K562 (cell line): ENCODE measurements around the gene ACSS2. TPM values are rescaled to one million over a fixed set of nuclear protein-coding genes. Genes with fewer than 3 reads are reported as not detected.

ENCODE experiments used
- ATAC-seq: fragments of 200-7000 bp; cut with Tn5 transposase; 3 replicates; pipeline ENCODE4 v1.9.1; 2020; ENCODE audit warnings: moderate library complexity
- BruUV-seq: library from RNA; stranded (reverse); fragments of 400-500 nt; replicated peaks from 2 replicates; lab custom pipeline; 2021; lab: Mats Ljungman, UMichigan
- CTCF ChIA-PET: fragments of 300-600 bp; formaldehyde crosslinking; extraction: SDS; loops from one replicate; lab custom pipeline; 2021; ENCODE audit warnings: low intra/inter-chr PET ratio; lab: Yijun Ruan, JAX
- POLR2A ChIA-PET: fragments of 300-600, 350-650 bp; sonication (Branson Sonifier 250); formaldehyde crosslinking; extraction: SDS; loops from one replicate; lab custom pipeline; 2021; ENCODE audit warnings: antibody characterized with exemption, inconsistent platforms; lab: Yijun Ruan, JAX
- DNase-seq, 4 experiments: peaks; one replicate each; pipeline versions ENCODE4 v3.0.0 to v3.0.0-alpha.2; 2011 to 2018; ENCODE audit warnings: low spot score in 3 of 4, mixed read lengths in 3 of 4; ENCODE audit errors: extremely low read depth in 1 of 4
- FAIRE-seq: peaks from 2 replicates; lab custom pipeline; 2011; peaks lifted over from hg19 to GRCh38; lab: Jason Lieb, UNC
- H2AFZ ChIP-seq: 2 replicates; pipeline ENCODE4 v1.6.0; 2011; ENCODE audit warnings: low read depth, low read length, control low read depth, inconsistent platforms
- H3K27ac ChIP-seq: fragments of 200-600 bp; 3 replicates; pipeline ENCODE4 v1.8.0; 2011; ENCODE audit warnings: low read depth, mild to moderate bottlenecking, control low read depth, inconsistent platforms, low read length, moderate library complexity, mixed read lengths; ENCODE audit errors: extremely low read depth
- H3K27me3 ChIP-seq, 2 experiments: fragments of 300-600 bp in 1 of 2; 2 replicates in 1 of 2; 3 replicates in 1 of 2; pipeline versions ENCODE4 v1.6.0 to v1.8.0; 2011; ENCODE audit warnings: inconsistent platforms in 2 of 2, low read length in 2 of 2, mild to moderate bottlenecking in 1 of 2, mixed read lengths in 1 of 2, moderate library complexity in 1 of 2; ENCODE audit not compliant: control insufficient read depth in 2 of 2, insufficient read depth in 2 of 2
- H3K36me3 ChIP-seq: fragments of 300-600 bp; 3 replicates; pipeline ENCODE4 v1.8.0; 2011; ENCODE audit warnings: mild to moderate bottlenecking, low read length, inconsistent platforms; ENCODE audit not compliant: control insufficient read depth, insufficient read depth
- H3K4me1 ChIP-seq, 2 experiments: fragments of 200-600 bp in 1 of 2; replicated peaks in 1 of 2; 2 replicates in 1 of 2; 3 replicates in 1 of 2; pipeline versions ENCODE4 v1.5.1 to v1.8.0; 2011; ENCODE audit warnings: inconsistent platforms in 2 of 2, low read length in 2 of 2, mild to moderate bottlenecking in 1 of 2, mixed read lengths in 1 of 2, moderate library complexity in 1 of 2; ENCODE audit not compliant: control insufficient read depth in 2 of 2, insufficient read depth in 2 of 2
- H3K4me2 ChIP-seq: 2 replicates; pipeline ENCODE4 v1.6.1; 2011; ENCODE audit warnings: low read length, control low read depth, inconsistent platforms, mixed read lengths; ENCODE audit not compliant: insufficient read depth
- H3K4me3 ChIP-seq: fragments of 200-600 bp; sonication (generic), shearing (Covaris generic); 2 replicates; pipeline ENCODE4 v1.5.1; 2016; ENCODE audit warnings: control low read depth, inconsistent platforms
- H3K79me2 ChIP-seq: fragments of 200-600 bp; 3 replicates; pipeline ENCODE4 v1.8.0; 2011; ENCODE audit warnings: low read length, inconsistent platforms; ENCODE audit not compliant: control insufficient read depth, insufficient read depth
- H3K9ac ChIP-seq, 2 experiments: 2 replicates each; pipeline versions ENCODE4 v1.6.0 to v1.6.1; 2011; ENCODE audit warnings: low read depth in 2 of 2, low read length in 2 of 2, control low read depth in 1 of 2, inconsistent platforms in 1 of 2, mild to moderate bottlenecking in 1 of 2, mixed read lengths in 1 of 2; ENCODE audit not compliant: insufficient read depth in 1 of 2
- H3K9me1 ChIP-seq: one replicate; pipeline ENCODE4 v1.6.0; 2011; ENCODE audit warnings: inconsistent platforms, mild to moderate bottlenecking, low read length, moderate library complexity; ENCODE audit not compliant: control insufficient read depth, insufficient read depth
- H3K9me3 ChIP-seq: replicated peaks from 2 replicates; pipeline ENCODE4 v1.5.1; 2011; ENCODE audit warnings: low read depth, low read length, inconsistent platforms; ENCODE audit not compliant: control insufficient read depth, insufficient read depth
- H4K20me1 ChIP-seq: replicated peaks from 2 replicates; pipeline ENCODE4 v1.6.1; 2011; ENCODE audit warnings: low read length, inconsistent platforms, mixed read lengths; ENCODE audit not compliant: control insufficient read depth, insufficient read depth
- BCLAF1 ChIP-seq, 2 experiments: fragments of 450-650 bp in 1 of 2; IDR thresholded peaks; 2 replicates each; pipeline ENCODE4 v1.6.1; 2011 to 2017; ENCODE audit warnings: low read depth in 2 of 2, antibody characterized with exemption in 1 of 2, borderline replicate concordance in 1 of 2, low read length in 1 of 2, mild to moderate bottlenecking in 1 of 2, mixed read lengths in 1 of 2; ENCODE audit not compliant: control insufficient read depth in 1 of 2
- BDP1 ChIP-seq: IDR thresholded peaks from 3 replicates; pipeline ENCODE4 v1.6.1; 2011; ENCODE audit not compliant: insufficient read length, insufficient read depth
- CC2D1A ChIP-seq: fragments of 450-650 bp; IDR thresholded peaks from 2 replicates; pipeline ENCODE4 v1.6.1; 2017; ENCODE audit warnings: mild to moderate bottlenecking
- CCAR2 ChIP-seq: fragments of 200-400 bp; formaldehyde crosslinking; IDR thresholded peaks from 2 replicates; pipeline ENCODE4 v1.6.1; 2017; ENCODE audit warnings: mild to moderate bottlenecking, low read depth, low read length
- CXXC5 ChIP-seq: fragments of 250-450 bp; sonication (Bioruptor Pico); IDR thresholded peaks from 2 replicates; pipeline ENCODE4 v1.8.0; 2022; ENCODE audit warnings: inconsistent platforms, mild to moderate bottlenecking, moderate library complexity
- FIP1L1 ChIP-seq: fragments of 200-400 bp; formaldehyde crosslinking; IDR thresholded peaks from 2 replicates; pipeline ENCODE4 v1.6.1; 2018; ENCODE audit warnings: mild to moderate bottlenecking, low read depth, low read length; ENCODE audit not compliant: poor library complexity, severe bottlenecking
- HDAC6 ChIP-seq: IDR thresholded peaks from 2 replicates; pipeline ENCODE4 v1.6.1; 2012; ENCODE audit warnings: low read depth, mild to moderate bottlenecking, control low read depth, inconsistent platforms, low read length, moderate library complexity
- HNRNPL ChIP-seq: fragments of 200-400 bp; formaldehyde crosslinking; IDR thresholded peaks from 2 replicates; pipeline ENCODE4 v1.6.1; 2017; ENCODE audit warnings: low read depth, mild to moderate bottlenecking, low read length
- KLF10 ChIP-seq: fragments of 250-450 bp; sonication (Bioruptor Pico); IDR thresholded peaks from 2 replicates; pipeline ENCODE4 v1.6.1; 2021; ENCODE audit warnings: matching md5 sums
- NFYB ChIP-seq: IDR thresholded peaks from 2 replicates; pipeline ENCODE4 v1.6.1; 2011; ENCODE audit warnings: mild to moderate bottlenecking, moderate library complexity; ENCODE audit not compliant: insufficient read length; ENCODE audit errors: extremely low read depth
- POLR2B ChIP-seq: fragments of 450-650 bp; IDR thresholded peaks from 2 replicates; pipeline ENCODE4 v1.6.1; 2018; ENCODE audit warnings: low read depth; ENCODE audit not compliant: partially characterized antibody
- POLR3G ChIP-seq: IDR thresholded peaks from 2 replicates; pipeline ENCODE4 v1.6.1; 2011; ENCODE audit not compliant: insufficient read length, insufficient replicate concordance; ENCODE audit errors: extremely low read depth
- RAD51 ChIP-seq: fragments of 450-650 bp; IDR thresholded peaks from 2 replicates; pipeline ENCODE4 v1.7.1; 2016; ENCODE audit warnings: low read depth, mild to moderate bottlenecking, borderline replicate concordance
- RUNX1 ChIP-seq: sonication (generic); IDR thresholded peaks from 2 replicates; pipeline ENCODE4 v1.6.1; 2016; ENCODE audit warnings: antibody characterized with exemption, low read depth
- SIN3A ChIP-seq, 2 experiments: fragments of 150-350 bp in 1 of 2; IDR thresholded peaks; 2 replicates each; pipeline ENCODE4 v1.6.1; 2011 to 2016; ENCODE audit warnings: borderline replicate concordance in 2 of 2, low read depth in 2 of 2, low read length in 2 of 2, mild to moderate bottlenecking in 2 of 2, moderate library complexity in 2 of 2; ENCODE audit not compliant: control insufficient read depth in 1 of 2
- SMAD3 ChIP-seq: fragments of 450-650 bp; formaldehyde crosslinking; conservative IDR thresholded peaks from 2 replicates; pipeline ENCODE4 v1.4.0; 2020; ENCODE audit warnings: mild to moderate bottlenecking
- ZFP1 ChIP-seq: fragments of 450-650 bp; formaldehyde crosslinking; IDR thresholded peaks from 2 replicates; pipeline ENCODE4 v1.4.0; 2020; ENCODE audit warnings: mild to moderate bottlenecking, mixed read lengths
- ZFP36 ChIP-seq: fragments of 150-350 bp; IDR thresholded peaks from 2 replicates; pipeline ENCODE4 v1.6.1; 2018; ENCODE audit warnings: low read length, low read depth; ENCODE audit not compliant: partially characterized antibody
- WGBS: fragments of 100-300 bp; shearing (Covaris generic); methylation state at CpG from one replicate; pipeline ENCODE4 v1.1.6; 2016; ENCODE audit warnings: low coverage, mixed read lengths; ENCODE audit not compliant: insufficient coverage; ENCODE audit errors: missing lambda C conversion rate; 5-methylcytosine and 5-hydroxymethylcytosine counted together
- in situ Hi-C: fragments of 300-500 bp; cut with MboI; formaldehyde crosslinking; loops from 4 replicates; pipeline ENCODE4 v1.15.0; 2018; ENCODE audit warnings: inconsistent platforms, mixed read lengths
- intact Hi-C: fragments of 100-400 bp; cut with micrococcal nuclease; formaldehyde crosslinking; loops from 2 replicates; pipeline ENCODE4 v1.14.2; 2022
- polyA plus RNA-seq, 8 experiments: library from polyadenylated mRNA; depleted of rRNA in 4 of 8; stranded (reverse) in 5 of 8; unstranded in 3 of 8; fragments of >200 nt; fragmentation: Nextera tagmentation in 2 of 8; fragmentation: Illumina TruSeq in 1 of 8; extraction: Ambion mirVana in 2 of 8; extraction: Trizol in 1 of 8; gene quantifications; 2 replicates each; pipeline versions ENCODE4 v1.2.1 to v1.2.3, GENCODE V29; 2011 to 2014; ENCODE audit warnings: inconsistent platforms in 1 of 8, missing spikeins in 1 of 8
- total RNA-seq, 7 experiments: library from RNA; depleted of rRNA in 6 of 7; stranded (reverse); fragments of >200 nt in 6 of 7; fragmentation: Illumina TruSeq in 2 of 7; extraction: Trizol in 2 of 7; gene quantifications; 2 replicates each; pipeline versions ENCODE4 v1.2.1 to v1.2.3, GENCODE V29; 2011 to 2021; ENCODE audit warnings: low replicate concordance in 1 of 7
- TF ChIP-seq, protein P1 (sequence below): sonication (generic); formaldehyde crosslinking; IDR thresholded peaks from 2 replicates; pipeline ENCODE4 v1.9.0; 2022; ENCODE audit warnings: mild to moderate bottlenecking, missing genetic modification reagents

Gene ACSS2
- total and polyA plus RNA-seq, 9 of the 15 experiments (the other 6 are each of a cell fraction or from before 2014, with no cell fraction given): 21.9 to 246 (median 66.2) TPM

GRCh38 chr20:34952671-34953070 lies 76.3 kb downstream of the ACSS2 start:
- no peak overlapping the region for H3K4me2 ChIP-seq
- H2AFZ ChIP-seq: no peak overlapping the region
- intact Hi-C loops: no loop called here
- no peak overlapping the region for H3K4me3 ChIP-seq
- peaks cover 25% of the 10 kb centered on the region for H3K79me2 ChIP-seq
- POLR2A ChIA-PET: interaction anchor here (0.7 to 1.8 kb wide), 3 partner anchors 16 to 77 kb away, joined by 3 to 9 read pairs (median 5); partner anchors contain the start of gene ACSS2
- WGBS: 87% methylated on average over 5 of the region's 5 CpGs
- no TSS peak for BruUV-seq
- peaks cover 11 to 20% of the 10 kb centered on the region in 2 experiments; a peak in 4 of 5 replicates for H3K4me1 ChIP-seq
- H3K36me3 ChIP-seq: peaks cover 50% of the 10 kb centered on the region
- ATAC-seq (no peak), DNase-seq (no peak), FAIRE-seq (no peak)
- in situ Hi-C loops: no loop called here
- CTCF ChIA-PET: no interaction called here
- H3K27me3 ChIP-seq: no peaks in the 10 kb centered on the region
- no peaks in the 10 kb centered on the region for H3K9me3 ChIP-seq
- no peaks in the 10 kb centered on the region for H4K20me1 ChIP-seq
- H3K27ac ChIP-seq: no peak overlapping the region
- no peaks in the 10 kb centered on the region for H3K9me1 ChIP-seq
- no peak overlapping the region for H3K9ac ChIP-seq
- TF ChIP-seq POLR2B (no peak), BCLAF1 (IDR thresholded peaks at IDR 0.05; ENCODE audit: borderline replicate concordance in 1 of 2, control insufficient read depth in 1 of 2, low read depth in 2 of 2, low read length in 1 of 2) (no peak), ZFP36 (no peak), SIN3A (IDR thresholded peaks at IDR 0.05; ENCODE audit: borderline replicate concordance in 2 of 2, control insufficient read depth in 1 of 2, low read depth in 2 of 2, low read length in 2 of 2) (no peak), CCAR2 (no peak), RUNX1 (no peak), HNRNPL (no peak), POLR3G (no peak), CXXC5 (CRISPR knock-in tag) (no peak), CC2D1A (no peak), ZFP1 (CRISPR knock-in tag) (no peak), RAD51 (no peak), SMAD3 (CRISPR knock-in tag) (no peak), BDP1 (no peak), NFYB (no peak), HDAC6 (no peak), KLF10 (CRISPR knock-in tag) (no peak), FIP1L1 (no peak)
- TF ChIP-seq, protein P1, sequence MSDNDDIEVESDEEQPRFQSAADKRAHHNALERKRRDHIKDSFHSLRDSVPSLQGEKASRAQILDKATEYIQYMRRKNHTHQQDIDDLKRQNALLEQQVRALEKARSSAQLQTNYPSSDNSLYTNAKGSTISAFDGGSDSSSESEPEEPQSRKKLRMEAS: no peak
